Calu3 (cell line): ENCODE results near the gene PEAK1. TPM values are rescaled to one million over a fixed set of nuclear protein-coding genes. Genes with fewer than 3 reads are reported as not detected.

Experiments used
- BruUV-seq: library from RNA; stranded (reverse); fragments of 400-500 nt; replicated peaks from 2 replicates; lab custom pipeline; 2021; lab: Mats Ljungman, UMichigan
- CTCF ChIA-PET: fragments of 300-600 bp; sonication (Branson Sonifier 250); formaldehyde crosslinking; loops from one replicate; lab custom pipeline; 2022; ENCODE audit warnings: antibody characterized with exemption; lab: Charles Lee
- DNase-seq: peaks from one replicate; pipeline ENCODE4 v3.0.0; 2022
- H3K27ac Mint-ChIP-seq: one replicate; pipeline ENCODE4 v1.8.0; 2022; ENCODE audit warnings: mixed read lengths; ENCODE audit not compliant: unreplicated experiment
- H3K27me3 Mint-ChIP-seq: one replicate; pipeline ENCODE4 v1.8.0; 2022; ENCODE audit warnings: mixed read lengths; ENCODE audit not compliant: unreplicated experiment
- H3K36me3 Mint-ChIP-seq: one replicate; pipeline ENCODE4 v1.8.0; 2022; ENCODE audit warnings: mild to moderate bottlenecking, moderate library complexity, mixed read lengths; ENCODE audit not compliant: insufficient read depth, unreplicated experiment
- H3K4me1 Mint-ChIP-seq: one replicate; pipeline ENCODE4 v1.8.0; 2022; ENCODE audit warnings: mild to moderate bottlenecking, low read depth, mixed read lengths; ENCODE audit not compliant: unreplicated experiment
- H3K4me3 Mint-ChIP-seq: one replicate; pipeline ENCODE4 v1.8.0; 2022; ENCODE audit warnings: mild to moderate bottlenecking, low read depth, moderate library complexity, mixed read lengths; ENCODE audit not compliant: unreplicated experiment
- H3K9me3 Mint-ChIP-seq: one replicate; pipeline ENCODE4 v1.8.0; 2022; ENCODE audit warnings: low read depth, mixed read lengths; ENCODE audit not compliant: unreplicated experiment
- CTCF ChIP-seq: fragments of 200-600 bp; IDR thresholded peaks from one replicate; pipeline ENCODE4 v1.8.0; 2022; ENCODE audit warnings: antibody characterized with exemption; ENCODE audit not compliant: unreplicated experiment
- intact Hi-C: fragments of 100-400 bp; cut with micrococcal nuclease; formaldehyde crosslinking; loops from one replicate; pipeline ENCODE4 v1.10.0; 2022; ENCODE audit not compliant: unreplicated experiment
- total RNA-seq: library from RNA; stranded (reverse); gene quantifications from 2 replicates; pipeline ENCODE4 v1.2.3, GENCODE V29; 2022

The PEAK1 gene
- total RNA-seq, 1 experiment from 2014 or later, result 54.3 TPM

GRCh38 chr15:77327844-77328529, 91.9 kb downstream of the PEAK1 start:
- intact Hi-C loops, result no loop called here
- no peak for TF ChIP-seq CTCF
- Mint-ChIP-seq H3K27me3 (no peaks in the 10 kb centered on the region), H3K9me3 (no peaks in the 10 kb centered on the region), H3K4me1 (no peaks in the 10 kb centered on the region), H3K4me3 (no peak overlapping the region), H3K27ac (no peak overlapping the region), H3K36me3 (no peaks in the 10 kb centered on the region)
- no peak for DNase-seq
- no TSS peak for BruUV-seq
- CTCF ChIA-PET, result no interaction called here

GRCh38 chr15:77327168-77327567, 92.7 kb downstream of the PEAK1 start:
- no peak for DNase-seq
- CTCF ChIA-PET, result no interaction called here
- no peaks in the 10 kb centered on the region for H3K36me3 Mint-ChIP-seq
- no TSS peak for BruUV-seq
- H3K27ac Mint-ChIP-seq, result no peak overlapping the region
- no peak overlapping the region for H3K4me3 Mint-ChIP-seq
- no peaks in the 10 kb centered on the region for H3K4me1 Mint-ChIP-seq
- no peak for TF ChIP-seq CTCF
- no peaks in the 10 kb centered on the region for H3K9me3 Mint-ChIP-seq
- intact Hi-C loops, result no loop called here
- H3K27me3 Mint-ChIP-seq, result no peaks in the 10 kb centered on the region

GRCh38 chr15:77326366-77326765, 93.5 kb downstream of the PEAK1 start:
- Mint-ChIP-seq H3K27me3 (no peaks in the 10 kb centered on the region), H3K4me1 (no peaks in the 10 kb centered on the region), H3K36me3 (no peaks in the 10 kb centered on the region), H3K27ac (no peak overlapping the region), H3K4me3 (no peak overlapping the region), H3K9me3 (no peaks in the 10 kb centered on the region)
- DNase-seq, result no peak
- intact Hi-C loops, result no loop called here
- no TSS peak for BruUV-seq
- CTCF ChIA-PET, result interaction anchor here (0.7 kb wide), 1 partner anchor 99 kb away, joined by 5 read pairs; no protein-coding TSS in a partner anchor
- TF ChIP-seq CTCF, result no peak

GRCh38 chr15:77312523-77312922, 107.4 kb downstream of the PEAK1 start:
- no peaks in the 10 kb centered on the region for H3K27me3 Mint-ChIP-seq
- intact Hi-C loops, result no loop called here
- no peak for DNase-seq
- peaks cover 10% of the 10 kb centered on the region for H3K4me1 Mint-ChIP-seq
- H3K36me3 Mint-ChIP-seq, result no peaks in the 10 kb centered on the region
- H3K4me3 Mint-ChIP-seq, result no peak overlapping the region
- CTCF ChIA-PET, result no interaction called here
- no peak overlapping the region for H3K27ac Mint-ChIP-seq
- no peak for TF ChIP-seq CTCF
- no TSS peak for BruUV-seq
- H3K9me3 Mint-ChIP-seq, result no peaks in the 10 kb centered on the region
